IPS DF 6.9 (cell line): Measurements from ENCODE around the gene LANCL3.
"Not testable (repeated sequence)": the region's sequence is repeated elsewhere in the genome, so short reads cannot be mapped to it uniquely, and the experiment has no call there.

Source experiments
- DNase-seq: peaks from one replicate; pipeline ENCODE4 v3.0.0-alpha.2; 2013; ENCODE audit warnings: low read depth, low spot score
- H3K27ac ChIP-seq: one replicate; pipeline ENCODE4 v1.5.1; 2013; ENCODE audit warnings: low read length, control low read depth
- H3K27me3 ChIP-seq: 2 replicates; pipeline ENCODE4 v1.6.1; 2013; ENCODE audit warnings: mild to moderate bottlenecking, low read length; ENCODE audit not compliant: control insufficient read depth, insufficient read depth
- H3K36me3 ChIP-seq: 2 replicates; pipeline ENCODE4 v1.6.1; 2013; ENCODE audit warnings: low read length; ENCODE audit not compliant: control insufficient read depth, insufficient read depth
- H3K4me1 ChIP-seq: 2 replicates; pipeline ENCODE4 v1.6.1; 2013; ENCODE audit warnings: low read length; ENCODE audit not compliant: control insufficient read depth, insufficient read depth
- H3K4me3 ChIP-seq: 2 replicates; pipeline ENCODE4 v1.5.1; 2013; ENCODE audit warnings: mild to moderate bottlenecking, low read length
- H3K9me3 ChIP-seq: 2 replicates; pipeline ENCODE4 v1.6.1; 2013; ENCODE audit warnings: low read length, inconsistent platforms; ENCODE audit not compliant: control insufficient read depth, insufficient read depth
- WGBS: extraction: QIAGEN DNeasy Blood & Tissue Kit; methylation state at CpG from one replicate; pipeline ENCODE4 v1.1.7; 2013; ENCODE audit warnings: mixed read lengths, missing lambda C conversion rate; ENCODE audit not compliant: insufficient read length, insufficient coverage; 5-methylcytosine and 5-hydroxymethylcytosine counted together

LANCL3 gene

GRCh38 chrX:37609727-37610126, 38.3 kb downstream of the LANCL3 start:
- WGBS: no CpG with 5 or more reads among the region's 1 CpG
- no peaks in the 10 kb centered on the region for H3K27me3 ChIP-seq
- no peak for DNase-seq
- H3K27ac ChIP-seq: no peak overlapping the region
- H3K4me1 ChIP-seq: no peaks in the 10 kb centered on the region
- no peaks in the 10 kb centered on the region for H3K36me3 ChIP-seq
- no peaks in the 10 kb centered on the region for H3K9me3 ChIP-seq
- H3K4me3 ChIP-seq: no peak overlapping the region

- WGBS: no CpG with 5 or more reads among the region's 1 CpG
- no peaks in the 10 kb centered on the region for H3K4me1 ChIP-seq
- no peak for DNase-seq
- H3K4me3 ChIP-seq: no peak overlapping the region
- no peak overlapping the region for H3K27ac ChIP-seq
- no peaks in the 10 kb centered on the region for H3K36me3 ChIP-seq
- no peaks in the 10 kb centered on the region for H3K27me3 ChIP-seq
- H3K9me3 ChIP-seq: no peaks in the 10 kb centered on the region
Measured at GRCh38 chrX:37613933-37614332, 42.5 kb downstream of the LANCL3 start.

- Histone ChIP-seq H3K27me3 (no peaks in the 10 kb centered on the region), H3K4me3 (no peak overlapping the region), H3K36me3 (no peaks in the 10 kb centered on the region), H3K4me1 (no peaks in the 10 kb centered on the region), H3K9me3 (no peaks in the 10 kb centered on the region), H3K27ac (no peak overlapping the region)
- DNase-seq: no peak
- no CpG with 5 or more reads among the region's 1 CpG for WGBS
Measured at GRCh38 chrX:37627602-37628001, 56.1 kb downstream of the LANCL3 start.

GRCh38 chrX:37638047-37638446, 66.6 kb downstream of the LANCL3 start:
- H3K4me1 ChIP-seq: no peaks in the 10 kb centered on the region
- H3K27ac ChIP-seq: no peak overlapping the region
- DNase-seq: no peak
- H3K36me3 ChIP-seq: no peaks in the 10 kb centered on the region
- H3K9me3 ChIP-seq: no peaks in the 10 kb centered on the region
- H3K27me3 ChIP-seq: no peaks in the 10 kb centered on the region
- no peak overlapping the region for H3K4me3 ChIP-seq

- Histone ChIP-seq H3K9me3 (no peaks in the 10 kb centered on the region), H3K36me3 (no peaks in the 10 kb centered on the region), H3K4me1 (no peaks in the 10 kb centered on the region), H3K27me3 (no peaks in the 10 kb centered on the region), H3K4me3 (no peak overlapping the region), H3K27ac (no peak overlapping the region)
- DNase-seq: no peak
- no CpG with 5 or more reads among the region's 5 CpGs for WGBS
Measured at GRCh38 chrX:37640142-37640541, 68.7 kb downstream of the LANCL3 start.

GRCh38 chrX:37641859-37642258, 70.4 kb downstream of the LANCL3 start:
- no CpG with 5 or more reads among the region's 3 CpGs for WGBS
- DNase-seq: no peak
- no peaks in the 10 kb centered on the region for H3K9me3 ChIP-seq
- H3K27me3 ChIP-seq: no peaks in the 10 kb centered on the region
- no peak overlapping the region for H3K27ac ChIP-seq
- no peaks in the 10 kb centered on the region for H3K4me1 ChIP-seq
- H3K4me3 ChIP-seq: no peak overlapping the region
- H3K36me3 ChIP-seq: no peaks in the 10 kb centered on the region

- Histone ChIP-seq H3K36me3 (no peaks in the 10 kb centered on the region), H3K9me3 (no peaks in the 10 kb centered on the region), H3K4me1 (no peaks in the 10 kb centered on the region), H3K4me3 (no peak overlapping the region), H3K27ac (no peak overlapping the region), H3K27me3 (no peaks in the 10 kb centered on the region)
- no CpG with 5 or more reads among the region's 6 CpGs for WGBS
- no peak for DNase-seq
Measured at GRCh38 chrX:37644381-37645305, 73.2 kb downstream of the LANCL3 start.

- no peaks in the 10 kb centered on the region for H3K4me1 ChIP-seq
- no peak for DNase-seq
- H3K27me3 ChIP-seq: no peaks in the 10 kb centered on the region
Measured at GRCh38 chrX:37646254-37646653, 74.8 kb downstream of the LANCL3 start.

GRCh38 chrX:37650879-37651278, 79.4 kb downstream of the LANCL3 start:
- H3K9me3 ChIP-seq, H3K27me3 ChIP-seq, H3K4me3 ChIP-seq, H3K36me3 ChIP-seq, H3K27ac ChIP-seq, H3K4me1 ChIP-seq, DNase-seq: not testable (repeated sequence)
- no CpG with 5 or more reads among the region's 2 CpGs for WGBS

More at GRCh38 chrX:37646254-37646653, 74.8 kb downstream of the LANCL3 start:
- Histone ChIP-seq H3K27ac (no peak overlapping the region), H3K4me3 (no peak overlapping the region), H3K9me3 (no peaks in the 10 kb centered on the region), H3K36me3 (no peaks in the 10 kb centered on the region)

- no peak for DNase-seq
- no CpG with 5 or more reads among the region's 1 CpG for WGBS
- Histone ChIP-seq H3K27me3 (no peaks in the 10 kb centered on the region), H3K4me1 (no peaks in the 10 kb centered on the region; the same call in 1 of the 2 replicates), H3K27ac (no peak overlapping the region), H3K4me3 (no peak overlapping the region), H3K36me3 (no peaks in the 10 kb centered on the region), H3K9me3 (no peaks in the 10 kb centered on the region)
Measured at GRCh38 chrX:37651921-37652452, 80.5 kb downstream of the LANCL3 start.
